Left ventricle myocardium superior (tissue), 1 donor: ENCODE data around the gene CARS1. TPM values are rescaled to one million over a fixed set of nuclear protein-coding genes. Genes with fewer than 3 reads are reported as not detected.
A peak's percentile ranks its signal among the peaks of the same experiment; 100 is the strongest.

Experiments used
- ATAC-seq: fragments of 200-7000 bp; cut with Tn5 transposase; one replicate; pipeline ENCODE4 v1.9.1; 2020; ENCODE audit warnings: mild to moderate bottlenecking, moderate library complexity
- DNase-seq: peaks from one replicate; pipeline ENCODE4 v3.0.0-alpha.2; 2020
- intact Hi-C: fragments of 100-400 bp; cut with micrococcal nuclease; formaldehyde crosslinking; loops from one replicate; pipeline ENCODE4 v1.11.0; 2022
- total RNA-seq: library from RNA; stranded (reverse); fragmentation: NEBNext Ultra II Directional; extraction: Animal tissue kit (Norgen Biotek cat#: 25700); gene quantifications from one replicate; pipeline ENCODE4 v1.2.1, GENCODE V29; 2021
- donor health status: DM: no; HTN: yes; CAD: no; lungs with severe emphysema.

Gene CARS1
- total RNA-seq, 1 donor from 2014 or later, result 12.4 TPM

- intact Hi-C loops, result no loop called here
- DNase-seq, result peak; percentile 92
- ATAC-seq, result peak; percentile 87
These were observed 56.9 kb downstream of the CARS1 start for GRCh38 chr11:3000032-3000961.

GRCh38 chr11:2999464-2999998 is 57.7 kb downstream of the CARS1 start:
- intact Hi-C loops, result no loop called here
- DNase-seq, result peak; percentile 12
- ATAC-seq, result no peak

GRCh38 chr11:2998073-2998850 is 59.0 kb downstream of the CARS1 start:
- intact Hi-C loops, result no loop called here
- ATAC-seq (no peak), DNase-seq (no peak)

GRCh38 chr11:2997406-2997805 is 59.8 kb downstream of the CARS1 start:
- ATAC-seq, result no peak
- DNase-seq, result no peak
- intact Hi-C loops, result no loop called here

GRCh38 chr11:2996976-2997375 is 60.2 kb downstream of the CARS1 start:
- ATAC-seq (no peak), DNase-seq (no peak)
- intact Hi-C loops, result no loop called here

GRCh38 chr11:2995893-2996554 is 61.2 kb downstream of the CARS1 start:
- DNase-seq (no peak), ATAC-seq (no peak)
- intact Hi-C loops, result no loop called here

GRCh38 chr11:2995031-2995561 is 62.1 kb downstream of the CARS1 start:
- intact Hi-C loops, result no loop called here
- DNase-seq (no peak), ATAC-seq (no peak)

- intact Hi-C loops, result no loop called here
- DNase-seq (no peak), ATAC-seq (no peak)
These were observed 62.9 kb downstream of the CARS1 start for GRCh38 chr11:2994336-2994730.

- no peak for ATAC-seq
- intact Hi-C loops, result no loop called here
- DNase-seq, result no peak
These were observed 64.3 kb downstream of the CARS1 start for GRCh38 chr11:2992997-2993325.

- intact Hi-C loops, result no loop called here
- ATAC-seq, result peak; percentile 96
- peak; percentile 99 for DNase-seq
These were observed 64.8 kb downstream of the CARS1 start, which contains the start of gene NAP1L4 for GRCh38 chr11:2992234-2992996. Gene NAP1L4 (minus strand): TSS chr11:2992329. CDS start chr11:2979220, 13,109 bp downstream.

GRCh38 chr11:2991452-2992233 is 65.6 kb downstream of the CARS1 start:
- DNase-seq (no peak), ATAC-seq (peak; percentile 71)
- intact Hi-C loops, result no loop called here

GRCh38 chr11:2990617-2991451 is 66.4 kb downstream of the CARS1 start:
- DNase-seq (no peak), ATAC-seq (no peak)
- intact Hi-C loops, result no loop called here

GRCh38 chr11:2989551-2989950 is 67.7 kb downstream of the CARS1 start:
- ATAC-seq (no peak), DNase-seq (no peak)
- intact Hi-C loops, result no loop called here

GRCh38 chr11:2989006-2989405 is 68.2 kb downstream of the CARS1 start:
- ATAC-seq, result no peak
- intact Hi-C loops, result no loop called here
- no peak for DNase-seq

- intact Hi-C loops, result no loop called here
- no peak for DNase-seq
These were observed 69.1 kb downstream of the CARS1 start for GRCh38 chr11:2987881-2988861.

GRCh38 chr11:2983908-2984307 is 73.3 kb downstream of the CARS1 start:
- intact Hi-C loops, result no loop called here
- ATAC-seq (no peak), DNase-seq (no peak)

More at GRCh38 chr11:2987881-2988861, 69.1 kb downstream of the CARS1 start:
- ATAC-seq, result no peak
